Glomerular visceral epithelial cell (primary cell): Measurements from ENCODE around the gene CBX7.

Experiments
- DNase-seq: peaks from one replicate; pipeline ENCODE4 v3.0.0-alpha.2; 2016; ENCODE audit errors: extremely low spot score

CBX7 gene

GRCh38 chr22:39147335-39148025, 5.0 kb downstream of the CBX7 start:
- no peak for DNase-seq

- no peak for DNase-seq
Observed at GRCh38 chr22:39146256-39147101, 6.0 kb downstream of the CBX7 start.

GRCh38 chr22:39144101-39144767, 8.2 kb downstream of the CBX7 start:
- DNase-seq = peak; percentile 32

GRCh38 chr22:39142088-39142680, 10.3 kb downstream of the CBX7 start:
- no peak for DNase-seq

GRCh38 chr22:39139933-39140332, 12.5 kb downstream of the CBX7 start:
- no peak for DNase-seq

- DNase-seq = no peak
Observed at GRCh38 chr22:39138357-39138997, 14.0 kb downstream of the CBX7 start.

- no peak for DNase-seq
Observed at GRCh38 chr22:39136317-39136716, 16.2 kb downstream of the CBX7 start.

- peak; percentile 43 for DNase-seq
Observed at GRCh38 chr22:39135092-39135896, 17.2 kb downstream of the CBX7 start.

- no peak for DNase-seq
Observed at GRCh38 chr22:39134366-39135091, 18.0 kb downstream of the CBX7 start.

GRCh38 chr22:39133871-39134270, 18.6 kb downstream of the CBX7 start:
- DNase-seq = no peak

- DNase-seq = no peak
Observed at GRCh38 chr22:39132871-39133524, 19.5 kb downstream of the CBX7 start.

- no peak for DNase-seq
Observed at GRCh38 chr22:39132281-39132680, 20.2 kb downstream of the CBX7 start.

GRCh38 chr22:39130892-39131855, 21.3 kb downstream of the CBX7 start:
- DNase-seq = no peak

GRCh38 chr22:39130152-39130704, 22.3 kb downstream of the CBX7 start:
- no peak for DNase-seq

- DNase-seq = no peak
Observed at GRCh38 chr22:39129746-39130145, 22.7 kb downstream of the CBX7 start.

GRCh38 chr22:39129081-39129480, 23.4 kb downstream of the CBX7 start:
- no peak for DNase-seq

- no peak for DNase-seq
Observed at GRCh38 chr22:39128508-39128907, 24.0 kb downstream of the CBX7 start.

- no peak for DNase-seq
Observed at GRCh38 chr22:39125622-39126021, 26.9 kb downstream of the CBX7 start.
